Measurements from ENCODE around the gene MBOAT1. TPM values are rescaled to one million over a fixed set of nuclear protein-coding genes. Genes with fewer than 3 reads are reported as not detected.

Gene MBOAT1
- total RNA-seq, 2 donors from 2014 or later, result 4.6 to 10.1 TPM

DNA sequence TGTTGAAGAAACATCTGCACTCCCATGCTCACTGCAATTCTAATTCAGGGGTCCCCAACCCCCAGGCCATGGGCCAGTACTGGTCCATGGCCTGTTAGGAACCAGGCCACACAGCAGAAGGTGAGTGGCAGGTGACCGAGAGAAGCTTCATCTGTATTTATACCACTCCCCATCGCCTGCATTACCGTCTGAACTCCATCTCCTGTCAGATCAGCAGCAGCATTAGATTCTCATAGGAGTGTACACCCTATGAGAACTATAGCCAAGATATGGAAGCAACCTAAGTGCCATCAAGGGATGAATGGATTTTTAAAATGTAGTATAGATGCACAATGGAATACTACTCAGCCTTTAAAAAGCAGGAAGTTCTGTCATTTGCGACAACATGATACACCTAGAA lies 53.2 kb downstream of the MBOAT1 start:
- Histone ChIP-seq H3K27me3 (no peaks in the 10 kb centered on the region), H3K36me3 (replicated peaks in 1 of 2; ENCODE audit: insufficient read depth in 1 of 2, low read depth in 2 of 2) (no peaks in the 10 kb centered on the region), H3K4me1 (peaks cover 6% of the 10 kb centered on the region), H3K27ac (no peak overlapping the region), H3K4me3 (no peak overlapping the region), H3K9me3 (no peaks in the 10 kb centered on the region)
- no peak for TF ChIP-seq POLR2A (IDR thresholded peaks at IDR 0.05)
- TF ChIP-seq CTCF (IDR thresholded peaks at IDR 0.05), result no peak
- no peak for DNase-seq
- 72 to 74% methylated on average over 4 of the region's 4 CpGs for WGBS, 2 donors
- no peak for ATAC-seq
- intact Hi-C loops (cut with DNase I), result no loop called here

GRCh38 chr6:20158676-20159075 lies 53.6 kb downstream of the MBOAT1 start:
- intact Hi-C loops (cut with DNase I), result no loop called here
- WGBS, 2 donors, result 92% methylated on average over 4 of the region's 4 CpGs
- TF ChIP-seq POLR2A (IDR thresholded peaks at IDR 0.05), result no peak
- TF ChIP-seq CTCF (IDR thresholded peaks at IDR 0.05), result no peak

GRCh38 chr6:20156824-20157223 lies 55.4 kb downstream of the MBOAT1 start:
- no peak for ATAC-seq
- DNase-seq, result no peak

More at GRCh38 chr6:20158676-20159075, 53.6 kb downstream of the MBOAT1 start:
- DNase-seq, result no peak
- ATAC-seq, result no peak
- no peak overlapping the region for H3K27ac ChIP-seq
- H3K27me3 ChIP-seq, result no peaks in the 10 kb centered on the region
- no peak overlapping the region for H3K4me3 ChIP-seq
- H3K9me3 ChIP-seq, result no peaks in the 10 kb centered on the region
- peaks cover 6% of the 10 kb centered on the region for H3K4me1 ChIP-seq
- H3K36me3 ChIP-seq (replicated peaks in 1 of 2; ENCODE audit: insufficient read depth in 1 of 2, low read depth in 2 of 2), result no peaks in the 10 kb centered on the region

DNA sequence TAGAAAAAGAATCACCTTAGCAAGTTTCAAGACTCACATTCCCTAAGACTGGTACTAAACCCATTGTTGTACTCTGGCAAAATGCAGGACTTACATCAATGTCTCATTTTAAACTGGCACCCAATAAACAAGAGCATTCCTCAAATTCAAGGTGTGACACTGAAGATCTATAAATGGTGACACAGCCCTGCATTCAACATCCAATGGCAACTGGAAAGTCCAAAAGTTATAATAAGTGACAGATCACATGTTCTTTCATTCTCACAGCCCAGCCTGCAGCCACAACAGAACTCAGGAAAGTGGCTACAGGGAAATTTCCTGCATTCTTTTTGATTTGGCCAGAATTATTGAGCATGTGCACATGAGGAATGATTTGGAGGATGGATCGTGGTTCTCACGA lies 57.5 kb downstream of the MBOAT1 start:
- no peak for DNase-seq
- no peak for ATAC-seq
- WGBS, 2 donors, result 69 to 76% methylated on average over 2 of the region's 2 CpGs
- Histone ChIP-seq H3K36me3 (replicated peaks in 1 of 2; ENCODE audit: insufficient read depth in 1 of 2, low read depth in 2 of 2) (no peaks in the 10 kb centered on the region), H3K9me3 (no peaks in the 10 kb centered on the region), H3K4me3 (no peak overlapping the region), H3K4me1 (no peaks in the 10 kb centered on the region), H3K27ac (no peak overlapping the region), H3K27me3 (no peaks in the 10 kb centered on the region)
- intact Hi-C loops (cut with DNase I), result no loop called here
- TF ChIP-seq CTCF (IDR thresholded peaks at IDR 0.05), result no peak
- no peak for TF ChIP-seq POLR2A (IDR thresholded peaks at IDR 0.05)

More at GRCh38 chr6:20156824-20157223, 55.4 kb downstream of the MBOAT1 start:
- Histone ChIP-seq H3K4me1 (peaks cover 6% of the 10 kb centered on the region), H3K27ac (no peak overlapping the region), H3K4me3 (no peak overlapping the region), H3K27me3 (no peaks in the 10 kb centered on the region), H3K9me3 (no peaks in the 10 kb centered on the region), H3K36me3 (replicated peaks in 1 of 2; ENCODE audit: insufficient read depth in 1 of 2, low read depth in 2 of 2) (no peaks in the 10 kb centered on the region)
- 82 to 95% methylated on average over 2 of the region's 2 CpGs for WGBS, 2 donors
- intact Hi-C loops (cut with DNase I), result no loop called here
- TF ChIP-seq CTCF (IDR thresholded peaks at IDR 0.05), result no peak
- no peak for TF ChIP-seq POLR2A (IDR thresholded peaks at IDR 0.05)

- DNase-seq (no peak), ATAC-seq (no peak)
- H3K4me3 ChIP-seq, result no peak overlapping the region
- no peaks in the 10 kb centered on the region for H3K9me3 ChIP-seq
- intact Hi-C loops (cut with DNase I), result no loop called here
- H3K4me1 ChIP-seq, result no peaks in the 10 kb centered on the region
- H3K36me3 ChIP-seq (replicated peaks in 1 of 2; ENCODE audit: insufficient read depth in 1 of 2, low read depth in 2 of 2), result no peaks in the 10 kb centered on the region
- no peak for TF ChIP-seq POLR2A (IDR thresholded peaks at IDR 0.05)
- no peak for TF ChIP-seq CTCF (IDR thresholded peaks at IDR 0.05)
- no peaks in the 10 kb centered on the region for H3K27me3 ChIP-seq
- WGBS, 2 donors, result 80 to 95% methylated on average over 3 of the region's 3 CpGs
- no peak overlapping the region for H3K27ac ChIP-seq
These were observed 59.1 kb downstream of the MBOAT1 start for GRCh38 chr6:20153194-20153593.
